GM18526 (cell line): Measurements from ENCODE around the gene SNTG2.

Experiments
- POLR2A ChIP-seq: IDR thresholded peaks from 3 replicates; pipeline ENCODE4 v1.6.1; 2011; ENCODE audit not compliant: insufficient read length; ENCODE audit errors: extremely low read depth

The SNTG2 gene

GRCh38 chr2:941871-942270 lies 8.8 kb upstream of the SNTG2 start:
- no peak for TF ChIP-seq POLR2A

DNA sequence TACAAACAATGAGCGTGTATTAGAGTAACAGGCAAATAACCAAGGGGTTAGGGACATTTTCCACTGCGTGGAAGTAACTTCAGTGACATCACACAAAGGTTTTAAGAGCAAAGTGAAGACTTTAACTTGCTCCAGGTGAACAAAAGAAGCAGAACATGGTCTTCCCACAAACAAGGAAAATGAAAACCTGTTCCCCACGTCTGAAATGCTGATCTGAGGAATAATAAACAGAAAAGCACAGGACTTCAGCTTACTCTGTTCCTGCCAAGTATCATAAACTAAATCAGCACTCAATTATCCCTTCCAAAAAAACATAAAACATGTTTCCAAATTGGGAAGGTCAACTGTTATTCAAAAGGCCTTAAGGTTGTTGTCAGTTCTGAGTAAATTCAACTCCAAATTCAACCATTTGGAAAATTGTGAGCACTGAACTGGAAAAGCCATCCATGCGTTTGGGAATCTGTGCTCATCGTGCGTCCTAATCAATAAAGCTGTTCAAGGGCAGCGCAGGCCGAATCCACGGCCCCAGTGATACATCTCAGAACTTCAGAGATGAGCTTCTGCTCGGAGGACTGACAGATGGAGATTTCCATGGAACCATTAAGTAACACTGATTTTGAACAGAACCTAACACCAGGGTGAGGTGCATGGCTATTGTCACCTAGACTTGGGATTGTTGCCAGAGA lies 7.7 kb upstream of the SNTG2 start:
- TF ChIP-seq POLR2A: no peak

DNA sequence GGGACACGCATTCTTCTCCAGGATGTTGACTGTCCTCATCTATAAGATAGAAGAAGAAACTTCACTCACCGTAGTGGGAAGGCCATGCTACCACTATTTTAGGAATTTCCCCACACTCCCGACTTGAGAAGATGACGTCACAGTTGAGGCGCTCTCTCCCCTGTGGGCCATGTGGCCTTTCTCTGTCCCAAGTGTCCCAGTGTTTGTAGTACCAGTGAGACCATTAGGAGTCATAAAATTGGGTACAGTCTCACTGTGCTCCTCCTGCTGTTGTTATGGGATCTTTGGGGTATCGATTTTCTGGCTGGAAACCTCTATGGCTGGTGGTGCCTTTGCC lies 7.2 kb upstream of the SNTG2 start:
- TF ChIP-seq POLR2A: no peak

DNA sequence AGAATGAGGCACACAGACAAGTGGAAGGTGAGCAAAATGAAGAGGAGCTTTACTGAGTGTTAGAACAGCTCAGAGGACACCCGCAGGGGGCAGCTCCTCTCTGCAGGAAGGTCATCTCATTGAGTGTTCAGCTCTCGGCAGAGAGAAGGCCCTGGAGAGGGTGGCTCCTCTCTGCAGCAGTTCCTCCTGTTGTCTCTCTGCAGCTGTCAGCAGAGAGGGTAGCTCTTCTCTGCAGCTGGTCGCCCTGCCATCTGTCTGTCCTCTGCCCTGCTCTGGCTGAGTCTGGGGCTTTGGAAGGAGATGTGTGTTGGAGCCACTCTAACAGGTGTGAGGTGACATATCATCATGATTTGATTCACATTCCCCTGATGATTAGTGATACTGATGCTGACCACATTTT lies 6.8 kb upstream of the SNTG2 start:
- TF ChIP-seq POLR2A: no peak

- no peak for TF ChIP-seq POLR2A
These were observed 6.0 kb upstream of the SNTG2 start for GRCh38 chr2:944693-945092.

- TF ChIP-seq POLR2A: no peak
These were observed 5.5 kb upstream of the SNTG2 start for GRCh38 chr2:945104-945503.

DNA sequence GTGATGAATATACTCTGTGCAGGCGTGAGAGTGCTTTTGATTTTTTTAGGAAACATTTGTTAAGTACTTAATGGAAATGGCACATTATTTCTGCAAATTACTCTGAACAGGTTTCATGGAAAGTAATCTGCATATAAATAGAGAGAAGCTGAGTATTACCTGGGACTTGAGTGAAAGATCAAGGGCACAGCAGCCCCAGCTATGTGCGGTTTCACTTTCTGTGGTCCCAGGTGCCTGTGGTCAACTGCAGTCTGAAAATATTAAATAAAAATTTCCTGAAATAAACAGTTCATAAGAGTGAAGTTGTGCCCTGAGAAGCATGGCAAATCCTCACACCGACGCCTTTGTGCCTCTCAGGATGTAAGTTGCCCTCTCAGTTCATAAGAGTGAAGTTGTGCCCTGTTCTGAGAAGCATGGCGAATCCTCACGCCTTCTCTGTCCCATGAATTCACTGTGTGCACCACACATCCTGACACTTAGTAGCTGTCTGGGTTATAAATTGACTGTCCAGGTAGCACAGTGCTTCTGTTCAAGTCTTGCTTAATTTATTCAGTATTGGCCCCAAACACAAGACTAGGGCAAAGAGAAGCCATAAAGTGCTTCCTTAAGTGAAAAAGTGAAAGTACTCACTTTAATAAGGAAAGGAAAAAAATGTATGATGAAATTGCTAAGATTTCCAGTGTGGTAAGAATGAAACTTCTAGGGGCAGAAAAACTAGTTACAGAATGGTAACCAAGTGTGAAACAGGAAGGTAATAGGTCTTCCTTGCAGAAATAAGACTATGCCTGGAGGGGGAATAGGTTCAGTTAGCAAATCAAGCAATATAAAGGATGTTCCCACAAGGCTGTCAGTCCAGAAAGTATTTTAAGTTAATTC lies 4.3 kb upstream of the SNTG2 start:
- no peak for TF ChIP-seq POLR2A

DNA sequence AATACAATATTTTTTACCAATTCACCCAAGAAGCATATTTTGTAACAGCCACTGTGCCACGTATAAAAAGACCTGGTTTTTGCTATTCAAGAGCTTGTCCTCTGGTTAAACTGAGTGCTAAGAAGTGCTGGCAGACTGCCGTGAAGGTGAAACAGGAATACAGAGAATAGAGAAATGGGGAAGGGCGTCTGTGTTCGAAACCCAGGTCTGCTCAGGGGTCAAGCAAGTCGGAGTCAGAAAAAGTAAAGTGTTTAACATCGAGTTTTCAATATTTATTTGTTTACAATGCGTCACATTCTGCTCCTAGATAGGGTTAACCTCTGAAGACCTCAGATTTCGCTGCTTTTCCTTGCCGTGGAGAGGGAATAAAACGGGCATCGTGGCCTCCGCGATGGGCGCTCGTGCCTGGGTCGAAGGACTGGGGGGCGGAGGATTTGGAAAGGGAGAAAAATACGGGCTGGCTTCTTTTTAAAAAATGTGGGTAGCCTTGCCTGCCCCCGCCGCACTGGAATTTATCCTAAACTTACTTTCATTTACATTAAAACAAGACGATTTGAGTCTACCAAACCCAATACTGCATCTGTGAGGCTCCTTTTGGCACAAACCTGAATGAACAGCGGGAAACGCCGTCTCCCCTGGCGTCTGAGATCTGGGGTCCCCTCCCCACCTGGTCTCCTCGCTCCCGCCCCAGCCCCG lies 1.1 kb upstream of the SNTG2 start:
- TF ChIP-seq POLR2A: no peak

DNA sequence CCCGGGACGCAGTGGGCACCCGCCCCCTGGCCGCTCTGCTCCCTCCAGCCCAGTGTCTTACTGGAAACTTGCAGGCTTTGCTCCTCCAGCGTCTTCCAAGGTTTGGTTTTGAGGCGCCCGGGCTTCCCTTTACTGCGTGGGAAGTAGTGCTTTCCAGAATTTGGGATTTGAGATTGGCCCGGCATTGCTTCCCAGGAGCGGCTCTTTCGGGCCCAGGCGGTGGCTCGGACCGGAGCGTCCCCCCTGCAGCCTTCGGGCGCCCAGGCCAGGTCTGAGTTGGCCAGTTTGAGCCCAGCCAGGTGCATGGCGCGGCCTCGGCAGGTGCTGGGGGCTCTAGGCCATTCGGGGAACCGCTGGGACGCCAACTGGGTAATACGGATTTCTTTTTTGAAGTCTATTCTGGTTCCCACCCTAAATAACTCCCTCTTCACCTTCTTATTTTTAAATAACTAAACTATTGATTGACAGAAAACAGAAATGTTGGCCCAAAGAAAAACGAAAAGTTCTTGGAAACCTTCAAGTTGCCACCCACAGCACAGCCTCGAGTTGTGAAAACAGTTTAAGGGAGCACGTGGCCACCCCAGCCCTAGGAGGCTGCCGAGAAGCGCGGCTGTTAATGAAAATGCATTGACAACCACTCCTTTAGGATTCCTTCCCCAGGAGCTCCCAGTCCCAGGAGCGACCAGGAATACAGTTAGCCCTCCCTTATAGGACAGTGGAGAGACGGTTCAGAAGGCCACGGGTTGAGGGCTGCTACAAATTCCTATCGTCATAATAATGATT lies 766 bp downstream of the SNTG2 start:
- no peak for TF ChIP-seq POLR2A

- no peak for TF ChIP-seq POLR2A
These were observed 2.8 kb downstream of the SNTG2 start for GRCh38 chr2:953408-953807.

DNA sequence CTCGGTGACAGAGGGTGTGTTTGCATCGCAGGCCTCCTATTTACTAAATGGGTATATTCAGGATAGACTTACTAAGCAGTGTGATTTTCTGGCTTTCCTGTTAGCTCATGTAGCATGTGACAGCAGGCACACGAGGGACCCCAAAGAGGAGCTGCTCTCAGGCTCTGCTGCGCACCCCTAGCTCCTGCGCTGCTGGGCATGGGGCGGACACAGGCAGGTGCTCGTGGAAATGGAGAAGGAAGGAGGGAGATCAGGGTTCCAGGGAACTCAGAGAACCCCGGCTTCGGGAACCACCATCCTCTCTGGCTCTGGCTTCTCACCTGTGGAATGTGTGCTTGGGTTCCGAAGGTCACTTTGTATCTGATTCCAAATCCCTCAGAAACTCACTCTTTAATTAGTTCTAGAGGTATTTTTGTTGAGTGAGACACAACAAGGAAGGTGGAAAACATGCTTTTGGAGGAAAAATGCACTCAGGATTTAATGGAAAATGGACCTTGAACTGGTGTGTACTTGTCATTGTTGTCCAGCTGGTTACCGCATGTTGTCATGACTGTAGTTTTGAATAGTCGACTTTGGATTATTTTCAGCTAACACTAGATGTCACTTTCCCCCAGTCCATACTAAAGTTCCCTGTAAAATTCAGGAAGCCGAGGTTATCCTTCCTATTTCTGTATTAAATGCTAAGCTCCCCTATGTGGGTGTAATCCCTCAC lies 3.5 kb downstream of the SNTG2 start:
- no peak for TF ChIP-seq POLR2A

- TF ChIP-seq POLR2A: no peak
These were observed 4.0 kb downstream of the SNTG2 start for GRCh38 chr2:954687-955000.

- TF ChIP-seq POLR2A: no peak
These were observed 5.4 kb downstream of the SNTG2 start for GRCh38 chr2:955829-956731.

DNA sequence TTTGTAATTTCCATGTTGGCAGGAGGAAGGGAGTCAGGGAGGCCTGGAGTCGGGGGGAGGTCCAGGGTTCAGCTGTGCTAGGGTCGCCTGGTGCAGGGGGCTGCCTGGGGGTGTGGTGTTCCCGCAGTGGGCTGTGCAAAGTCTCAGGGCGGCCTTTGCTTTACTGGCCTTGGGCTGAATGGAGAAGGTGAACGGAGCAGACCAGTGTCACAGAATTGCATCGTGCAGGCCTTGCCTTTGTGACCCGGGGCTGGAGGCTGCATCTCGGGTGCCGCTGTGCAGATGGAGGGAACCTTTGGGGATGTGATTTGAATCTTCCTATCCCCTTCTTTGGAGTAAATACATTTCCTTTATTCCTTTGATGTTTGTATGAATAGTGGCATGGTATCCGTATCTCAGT lies 8.8 kb downstream of the SNTG2 start:
- no peak for TF ChIP-seq POLR2A
